OCI-LY1 (cell line): ENCODE results near the gene SERINC1.

Experiments used
- H2AFZ ChIP-seq: fragments of 200-600 bp; sonication (generic), shearing (Covaris generic); 2 replicates; pipeline ENCODE4 v1.6.0; 2014; ENCODE audit warnings: antibody characterized with exemption, mild to moderate bottlenecking, low read length
- H3F3A ChIP-seq: fragments of 200-600 bp; sonication (generic), shearing (Covaris generic); 2 replicates; pipeline ENCODE4 v1.6.0; 2014; ENCODE audit warnings: mild to moderate bottlenecking, antibody characterized with exemption, low read length, moderate library complexity; ENCODE audit not compliant: insufficient read depth
- H3K27ac ChIP-seq: fragments of 200-600 bp; sonication (generic); 2 replicates; pipeline ENCODE4 v1.5.1; 2014; ENCODE audit warnings: low read length, mixed run types, mild to moderate bottlenecking, low read depth; ENCODE audit not compliant: poor library complexity, severe bottlenecking
- H3K27me3 ChIP-seq: fragments of 200-600 bp; sonication (generic); 2 replicates; pipeline ENCODE4 v1.6.0; 2014; ENCODE audit warnings: antibody characterized with exemption, mild to moderate bottlenecking, low read length, moderate library complexity; ENCODE audit not compliant: insufficient read depth
- H3K36me3 ChIP-seq: fragments of 200-600 bp; sonication (generic); 2 replicates; pipeline ENCODE4 v1.6.1; 2014; ENCODE audit warnings: mild to moderate bottlenecking, antibody characterized with exemption, low read length, moderate library complexity, mixed read lengths; ENCODE audit not compliant: insufficient read depth
- H3K4me1 ChIP-seq: fragments of 200-600 bp; sonication (generic); 2 replicates; pipeline ENCODE4 v1.5.1; 2014; ENCODE audit warnings: mild to moderate bottlenecking, low read length, moderate library complexity; ENCODE audit not compliant: insufficient read depth, severe bottlenecking
- H3K4me2 ChIP-seq: fragments of 200-600 bp; sonication (generic), shearing (Covaris generic); 2 replicates; pipeline ENCODE4 v1.6.1; 2014; ENCODE audit warnings: low read length
- H3K4me3 ChIP-seq: fragments of 200-600 bp; sonication (generic); 2 replicates; pipeline ENCODE4 v1.5.1; 2014; ENCODE audit warnings: low read length, low read depth, mild to moderate bottlenecking, mixed read lengths; ENCODE audit not compliant: poor library complexity, severe bottlenecking
- H3K79me2 ChIP-seq: fragments of 200-600 bp; shearing (Covaris generic); 2 replicates; pipeline ENCODE4 v1.6.1; 2016; ENCODE audit warnings: mixed run types, low read length, mixed read lengths; ENCODE audit not compliant: insufficient read depth
- H3K9ac ChIP-seq: fragments of 200-600 bp; sonication (generic), shearing (Covaris generic); 2 replicates; pipeline ENCODE4 v1.6.1; 2014; ENCODE audit warnings: mild to moderate bottlenecking, low read length, mixed read lengths
- H3K9me2 ChIP-seq: fragments of 200-600 bp; sonication (generic), shearing (Covaris generic); 2 replicates; pipeline ENCODE4 v1.6.1; 2014; ENCODE audit warnings: low read depth, mild to moderate bottlenecking, low read length, mixed read lengths
- H3K9me3 ChIP-seq: fragments of 200-600 bp; shearing (Covaris generic); 2 replicates; pipeline ENCODE4 v1.6.1; 2014; ENCODE audit warnings: low read length, mixed read lengths
- H4K20me1 ChIP-seq: fragments of 200-600 bp; sonication (generic), shearing (Covaris generic); 2 replicates; pipeline ENCODE4 v1.6.0; 2016; ENCODE audit warnings: mild to moderate bottlenecking, low read length; ENCODE audit not compliant: insufficient read depth
- TF ChIP-seq, protein P1 (sequence below): fragments of 200-600 bp; sonication (generic), shearing (Covaris generic); IDR thresholded peaks from 2 replicates; pipeline ENCODE4 v1.5.1; 2017; ENCODE audit warnings: mild to moderate bottlenecking, antibody characterized with exemption, low read length, moderate library complexity, mixed read lengths

Gene SERINC1

DNA sequence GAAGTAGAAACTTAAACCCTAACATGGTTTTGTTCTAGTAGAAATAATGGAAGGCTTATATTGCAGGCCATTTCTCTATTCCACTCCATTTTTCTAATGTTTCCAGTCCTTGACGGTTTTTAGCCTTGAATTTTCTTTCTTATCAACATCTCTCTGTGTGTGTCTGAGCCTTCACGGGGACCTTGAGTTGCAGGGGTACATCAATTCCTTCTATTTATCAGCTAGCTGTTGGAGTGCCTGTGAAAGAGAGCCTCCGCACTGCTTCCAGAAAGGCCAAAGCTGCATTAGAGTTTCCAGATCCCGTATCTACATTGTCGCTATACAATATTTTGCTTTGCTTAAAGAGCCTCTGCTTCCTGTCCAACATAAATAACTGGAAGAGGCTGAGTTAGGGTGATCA lies 77.6 kb downstream of the SERINC1 start:
- Histone ChIP-seq H3K27ac (no peak overlapping the region), H2AFZ (no peak overlapping the region), H3F3A (no peaks in the 10 kb centered on the region), H3K4me3 (no peak overlapping the region), H3K9ac (no peak overlapping the region), H4K20me1 (no peaks in the 10 kb centered on the region), H3K4me1 (peaks cover 3% of the 10 kb centered on the region), H3K27me3 (no peaks in the 10 kb centered on the region), H3K36me3 (no peaks in the 10 kb centered on the region; the same call in 1 of the 2 replicates), H3K9me2 (no peaks in the 10 kb centered on the region), H3K79me2 (no peaks in the 10 kb centered on the region), H3K9me3 (no peaks in the 10 kb centered on the region), H3K4me2 (no peak overlapping the region)
- TF ChIP-seq, protein P1, sequence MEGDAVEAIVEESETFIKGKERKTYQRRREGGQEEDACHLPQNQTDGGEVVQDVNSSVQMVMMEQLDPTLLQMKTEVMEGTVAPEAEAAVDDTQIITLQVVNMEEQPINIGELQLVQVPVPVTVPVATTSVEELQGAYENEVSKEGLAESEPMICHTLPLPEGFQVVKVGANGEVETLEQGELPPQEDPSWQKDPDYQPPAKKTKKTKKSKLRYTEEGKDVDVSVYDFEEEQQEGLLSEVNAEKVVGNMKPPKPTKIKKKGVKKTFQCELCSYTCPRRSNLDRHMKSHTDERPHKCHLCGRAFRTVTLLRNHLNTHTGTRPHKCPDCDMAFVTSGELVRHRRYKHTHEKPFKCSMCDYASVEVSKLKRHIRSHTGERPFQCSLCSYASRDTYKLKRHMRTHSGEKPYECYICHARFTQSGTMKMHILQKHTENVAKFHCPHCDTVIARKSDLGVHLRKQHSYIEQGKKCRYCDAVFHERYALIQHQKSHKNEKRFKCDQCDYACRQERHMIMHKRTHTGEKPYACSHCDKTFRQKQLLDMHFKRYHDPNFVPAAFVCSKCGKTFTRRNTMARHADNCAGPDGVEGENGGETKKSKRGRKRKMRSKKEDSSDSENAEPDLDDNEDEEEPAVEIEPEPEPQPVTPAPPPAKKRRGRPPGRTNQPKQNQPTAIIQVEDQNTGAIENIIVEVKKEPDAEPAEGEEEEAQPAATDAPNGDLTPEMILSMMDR: no peak

DNA sequence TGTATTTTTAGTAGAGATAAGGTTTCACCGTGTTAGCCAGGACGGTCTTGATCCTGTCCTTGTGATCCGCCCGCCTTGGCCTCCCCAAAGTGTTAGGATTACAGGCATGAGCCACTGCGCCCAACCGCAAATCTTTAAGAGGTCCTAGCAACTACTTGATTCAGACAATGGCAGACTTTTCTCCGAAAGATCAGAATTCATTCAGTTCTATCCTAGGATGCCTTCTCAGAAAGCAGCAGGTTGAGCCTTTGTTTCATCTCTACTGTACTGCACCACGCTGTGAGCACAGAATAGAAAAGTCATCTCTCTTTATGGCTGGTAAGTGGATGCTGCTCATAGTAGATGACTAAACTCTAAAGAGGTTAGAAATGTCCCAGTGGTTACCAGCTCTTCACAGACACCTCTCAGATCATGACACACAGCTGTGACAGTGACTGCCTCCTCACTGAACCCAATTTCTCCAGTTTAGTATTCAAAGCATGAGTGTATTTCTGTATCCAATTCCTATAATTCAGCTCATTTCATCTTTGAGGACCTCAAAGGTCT lies 78.2 kb downstream of the SERINC1 start:
- TF ChIP-seq, protein P1: no peak
- no peaks in the 10 kb centered on the region for H3K9me3 ChIP-seq
- no peaks in the 10 kb centered on the region for H3K27me3 ChIP-seq

More for the DNA sequence above, 78.2 kb downstream of the SERINC1 start:
- no peaks in the 10 kb centered on the region; the same call in 1 of the 2 replicates for H3K36me3 ChIP-seq
- H3K4me3 ChIP-seq: no peak overlapping the region
- no peaks in the 10 kb centered on the region for H3K9me2 ChIP-seq
- no peaks in the 10 kb centered on the region for H3K79me2 ChIP-seq
- no peaks in the 10 kb centered on the region for H4K20me1 ChIP-seq
- no peak overlapping the region for H3K4me2 ChIP-seq
- no peak overlapping the region for H3K27ac ChIP-seq
- H3K9ac ChIP-seq: no peak overlapping the region
- no peaks in the 10 kb centered on the region for H3F3A ChIP-seq
- no peaks in the 10 kb centered on the region for H3K4me1 ChIP-seq
- H2AFZ ChIP-seq: no peak overlapping the region
